GM19452 (cell line): ENCODE results near the gene MTMR4.
"Not testable (repeated sequence)": the region's sequence is repeated elsewhere in the genome, so short reads cannot be mapped to it uniquely, and the experiment has no call there.

Source experiments
- ATAC-seq: cut with Tn5 transposase; IDR thresholded peaks from one replicate; pipeline ENCODE4 v1.9.1; 2021; ENCODE audit not compliant: unreplicated experiment

Gene MTMR4

DNA sequence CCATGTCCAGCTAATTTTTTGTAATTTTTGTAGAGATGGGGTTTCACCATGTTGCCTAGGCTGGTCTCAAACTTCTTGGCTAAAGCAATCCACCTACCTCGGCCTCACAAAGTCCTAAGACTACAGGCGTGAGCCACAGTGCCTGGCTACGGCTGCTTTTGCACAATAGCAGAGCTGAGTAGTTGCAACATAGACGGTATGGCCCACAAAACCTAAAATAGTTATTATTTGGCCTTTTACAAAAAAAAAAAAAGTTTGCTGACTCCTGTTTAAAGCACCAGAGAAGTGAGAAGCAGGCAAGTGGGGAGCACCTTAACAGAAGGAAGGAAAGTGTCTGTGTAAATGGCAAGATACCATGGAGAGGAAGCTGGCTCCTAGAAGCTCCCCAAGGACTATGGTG lies 20.9 kb downstream of the MTMR4 start:
- no peak for ATAC-seq

DNA sequence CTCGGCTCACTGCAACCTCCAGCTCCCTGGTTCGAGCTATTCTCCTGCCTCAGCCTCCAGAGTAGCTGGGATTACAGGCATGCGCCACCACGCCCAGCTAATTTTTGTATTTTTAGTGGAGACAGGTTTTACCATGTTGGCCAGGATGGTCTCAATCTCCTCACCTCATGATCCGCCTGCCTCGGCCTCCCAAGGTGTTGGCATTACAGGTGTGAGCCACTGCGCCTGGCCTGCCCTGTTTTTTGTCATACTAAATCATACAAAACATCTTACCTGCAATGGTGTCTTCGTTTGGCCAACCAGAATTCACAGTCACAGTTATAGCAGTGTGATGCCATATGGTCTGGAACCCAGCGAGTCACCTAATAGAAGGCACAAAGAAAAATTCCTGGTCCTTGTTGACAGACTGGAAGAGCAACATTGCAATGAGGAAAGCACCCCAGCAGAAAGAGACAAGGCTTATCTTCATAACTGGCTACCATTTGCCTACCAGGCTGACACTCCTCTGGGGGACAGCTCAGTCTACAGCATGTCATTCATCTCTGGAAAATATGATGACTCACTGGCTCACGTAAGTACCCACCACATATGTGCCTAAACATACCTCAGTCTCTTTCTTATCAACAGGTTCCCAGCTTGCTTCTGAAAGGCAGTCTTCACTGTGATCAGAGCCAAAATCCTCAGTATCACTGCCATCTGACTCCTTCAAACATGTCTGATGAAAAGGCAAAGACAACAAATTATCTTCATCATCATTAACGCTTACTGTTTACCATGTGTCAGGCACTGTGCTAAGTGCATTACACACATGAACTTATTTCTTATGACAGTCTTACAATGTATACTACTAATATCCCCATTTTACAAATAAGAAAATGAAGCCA lies 22.0 kb downstream of the MTMR4 start:
- ATAC-seq = no peak

DNA sequence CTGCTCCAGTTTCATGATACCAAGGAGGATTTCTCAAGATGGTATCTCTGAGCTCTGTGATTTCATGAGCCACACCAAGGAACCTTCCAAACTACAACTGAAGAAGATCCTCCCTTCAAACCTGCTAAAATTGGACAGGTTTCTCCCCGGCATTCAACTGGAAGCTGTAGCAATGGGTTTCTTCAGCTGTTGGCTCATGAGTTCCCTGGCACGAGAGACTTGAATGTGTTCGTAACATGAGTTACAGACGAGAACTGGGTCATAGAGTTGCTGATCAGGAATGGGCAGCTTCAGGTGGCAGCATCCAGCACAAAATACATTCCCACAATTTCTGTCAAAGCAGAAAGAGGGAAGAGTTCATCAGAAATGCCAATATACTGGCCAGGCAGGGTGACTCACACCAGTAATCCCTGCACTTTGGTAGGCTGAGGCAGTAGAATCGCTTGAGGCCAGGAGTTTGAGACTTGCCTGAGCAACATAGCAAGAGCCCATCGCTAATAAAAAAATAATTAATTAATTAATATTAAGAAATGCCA lies 22.9 kb downstream of the MTMR4 start:
- ATAC-seq = no peak

DNA sequence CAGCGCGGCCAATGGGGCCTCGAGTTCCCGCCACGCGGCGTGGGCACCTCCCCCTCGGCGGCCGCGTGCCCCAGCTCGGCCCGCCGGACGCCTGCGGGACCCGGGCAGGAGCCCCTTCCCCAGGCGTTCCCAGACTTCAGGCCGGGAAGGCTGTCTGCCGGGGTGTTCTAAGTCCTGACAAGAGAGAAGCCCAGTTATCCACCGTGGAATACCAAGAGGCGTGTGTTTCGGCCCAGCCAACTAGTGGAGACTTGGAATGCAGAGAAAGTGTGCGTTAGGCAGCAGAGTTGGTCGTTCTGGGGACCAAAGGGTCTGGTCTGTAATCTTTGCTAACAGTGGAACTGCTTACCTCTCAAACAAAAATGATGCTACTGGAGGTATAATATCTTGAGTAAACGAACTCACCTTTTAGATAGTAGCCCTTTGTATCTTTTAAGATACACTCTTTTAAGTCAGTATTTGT lies 26.0 kb downstream of the MTMR4 start:
- no peak for ATAC-seq

DNA sequence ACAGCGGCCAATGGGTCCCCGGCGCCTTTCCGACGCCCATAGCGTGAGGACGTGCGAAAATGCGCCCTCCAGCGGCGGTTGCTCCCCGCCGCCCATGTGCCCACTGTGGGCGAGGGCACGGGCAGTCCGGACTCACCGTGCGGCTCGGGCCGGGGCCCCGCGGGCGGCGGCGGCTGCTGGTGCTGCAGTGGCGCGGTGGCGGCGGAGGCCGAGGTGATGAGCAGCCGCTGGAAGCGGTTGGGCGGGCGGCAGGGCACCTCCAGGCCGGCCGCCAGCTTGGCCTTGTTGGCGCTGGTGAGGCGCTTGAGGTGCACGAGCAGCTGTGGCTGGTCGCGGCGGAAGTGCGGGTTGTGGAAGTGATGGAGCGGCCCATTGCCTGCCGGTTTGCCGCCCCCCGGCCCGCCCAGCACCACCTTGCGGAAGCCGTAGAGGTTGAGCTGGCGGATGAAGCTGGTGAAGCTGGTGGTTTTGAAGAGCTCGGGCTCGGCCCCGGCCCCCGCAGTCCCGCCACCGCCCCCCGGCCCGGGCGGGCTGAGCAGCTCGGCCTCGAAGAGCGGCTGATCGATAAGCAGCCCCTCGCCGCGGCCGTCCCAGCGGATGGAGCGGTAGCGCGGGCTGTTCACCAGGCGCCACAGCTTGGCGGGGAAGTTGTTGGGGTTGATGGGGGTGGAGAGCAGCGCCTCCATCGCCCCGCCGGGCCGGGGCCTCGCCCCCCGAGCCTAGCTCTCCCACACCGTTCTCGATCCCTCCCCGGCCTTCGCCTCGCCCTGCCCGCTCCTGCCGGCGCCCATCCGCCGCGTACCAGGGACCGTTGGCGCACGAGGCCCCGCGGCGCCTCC lies 26.6 kb downstream of the MTMR4 start, which contains the start of gene HSF5:
TSS of gene HSF5 (minus strand) at position 820 of the 839 bp plus-strand sequence. CDS start at position 686, 134 bp downstream.
- ATAC-seq = peak; percentile 67

DNA sequence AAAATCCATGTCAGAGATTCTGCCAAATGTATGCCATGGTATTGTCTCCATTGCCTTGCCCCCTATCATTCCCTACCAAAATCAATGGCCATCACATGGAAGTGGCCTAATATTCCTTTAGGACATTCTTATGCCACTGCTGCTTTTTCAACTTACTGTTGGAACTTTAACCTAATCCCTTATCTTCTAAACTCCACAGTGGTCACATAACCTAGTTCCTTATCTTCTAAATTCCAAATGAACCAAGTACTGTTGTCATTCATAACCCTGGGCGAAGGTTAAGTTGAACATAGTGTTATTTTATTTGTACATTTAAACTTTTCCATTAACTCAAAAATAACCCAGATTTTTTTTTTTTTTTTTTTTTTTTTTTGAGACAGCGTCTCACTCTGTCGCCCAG lies 29.8 kb downstream of the MTMR4 start:
- ATAC-seq = no peak

DNA sequence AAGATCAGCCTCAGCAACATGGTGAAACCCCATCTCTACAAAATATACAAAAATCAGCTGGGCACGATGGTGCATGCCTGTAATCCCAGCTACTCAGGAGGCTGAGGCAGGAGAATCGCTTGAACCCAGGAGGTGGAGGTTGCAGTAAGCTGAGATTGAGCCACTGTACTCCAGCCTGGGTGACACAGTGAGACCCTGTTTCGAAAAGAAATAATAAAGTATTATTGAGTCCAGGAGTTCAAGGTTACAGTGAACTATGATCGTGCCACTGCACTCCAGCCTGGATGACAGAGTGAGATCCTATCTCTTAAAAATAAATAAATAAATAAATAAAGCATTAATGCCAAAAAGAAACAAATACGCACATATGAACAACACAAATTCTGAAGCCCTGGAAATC lies 32.6 kb downstream of the MTMR4 start:
- not testable (repeated sequence) for ATAC-seq

DNA sequence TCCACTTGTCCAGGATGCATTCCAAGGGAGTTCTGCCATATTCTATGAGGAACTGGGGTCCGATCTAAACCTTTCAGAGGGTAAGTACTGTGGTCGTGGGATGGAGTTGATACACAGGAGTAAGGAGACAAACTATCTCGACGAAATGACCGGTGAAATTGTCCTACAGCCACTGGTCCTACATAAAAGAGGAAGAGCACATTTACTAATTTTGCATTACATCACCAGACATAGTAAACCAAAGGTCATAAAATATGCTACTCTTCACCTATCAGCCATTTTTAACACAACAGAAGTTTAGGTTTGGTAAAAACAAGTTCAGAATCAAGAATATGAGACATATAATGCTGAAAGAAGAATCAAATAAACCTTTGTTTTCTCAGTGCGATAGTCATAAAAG lies 34.3 kb downstream of the MTMR4 start:
- no peak for ATAC-seq

DNA sequence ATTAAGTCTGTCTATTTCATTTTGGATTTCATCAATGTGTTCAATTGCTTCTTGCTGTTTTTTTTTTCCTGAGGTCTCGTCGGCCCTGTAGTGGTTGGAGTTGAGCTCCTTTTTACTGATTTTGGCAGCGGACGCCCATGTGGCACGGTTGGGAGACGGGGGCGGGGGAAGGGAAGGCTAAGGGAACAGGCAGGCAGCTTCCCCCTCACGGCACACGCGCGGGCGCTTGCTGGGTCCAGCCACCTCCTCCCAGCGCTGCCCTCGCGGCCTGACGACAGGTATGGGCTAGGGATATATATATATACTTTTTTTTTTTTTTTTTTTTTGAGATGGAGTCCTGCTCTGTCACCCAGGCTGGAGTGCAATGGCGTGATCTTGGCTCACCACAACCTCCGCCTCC lies 37.6 kb downstream of the MTMR4 start:
- no peak for ATAC-seq

DNA sequence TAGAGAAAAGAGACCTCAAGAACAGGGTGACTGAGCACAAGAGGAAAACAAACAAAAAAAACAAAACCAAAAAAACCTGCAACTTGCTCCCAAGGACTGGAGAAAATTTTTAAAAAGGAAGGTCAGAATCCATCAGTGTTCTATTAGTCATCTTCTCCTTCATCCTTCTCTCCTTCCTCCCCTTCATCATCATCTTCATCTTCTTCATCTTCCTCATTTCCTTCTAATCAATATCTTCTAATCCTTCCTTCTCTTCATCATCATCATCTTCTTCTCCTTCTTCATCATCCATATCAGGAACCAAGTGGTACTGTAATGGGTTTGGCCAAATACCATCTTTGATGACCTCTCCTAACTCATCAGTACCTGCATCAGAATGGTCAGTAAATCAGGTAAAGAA lies 38.5 kb downstream of the MTMR4 start:
- ATAC-seq = no peak

DNA sequence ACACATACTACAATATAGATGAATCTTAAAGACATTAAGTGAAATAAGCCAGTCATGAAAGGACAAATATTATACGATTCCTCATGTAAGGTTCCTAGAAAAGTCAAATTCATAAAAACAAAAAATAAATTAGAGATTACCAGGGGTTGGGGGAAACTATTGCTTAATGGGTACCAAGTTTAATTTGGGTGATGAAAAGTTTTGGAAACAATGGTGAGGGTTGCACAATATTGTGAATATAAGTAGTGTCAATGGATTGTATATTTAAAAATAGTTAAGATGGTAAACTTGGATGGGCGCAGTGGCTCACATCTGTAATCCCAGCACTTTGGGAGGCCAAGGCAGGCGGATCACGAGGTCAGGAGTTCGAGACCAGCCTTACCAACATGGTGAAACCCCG lies 44.1 kb downstream of the MTMR4 start:
- no peak for ATAC-seq

DNA sequence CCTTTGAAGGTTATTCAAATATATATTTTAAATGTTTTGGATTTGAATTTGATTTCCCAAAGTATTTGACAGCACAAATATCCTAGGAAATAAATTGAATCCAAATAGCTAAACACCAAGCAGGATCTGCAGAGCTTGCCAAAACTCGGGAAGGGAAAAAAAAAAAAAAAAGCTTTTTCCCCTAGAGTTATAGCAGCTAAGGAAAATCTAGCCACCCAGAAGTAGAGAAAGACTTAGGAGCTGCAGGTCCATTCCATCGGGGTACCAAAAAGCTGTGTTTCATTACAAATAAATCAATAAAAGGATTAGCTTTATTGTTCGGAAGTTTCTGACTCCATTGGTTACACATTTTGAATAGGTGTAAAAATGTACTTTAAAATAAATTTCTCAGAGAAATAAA lies 45.5 kb downstream of the MTMR4 start:
- no peak for ATAC-seq

DNA sequence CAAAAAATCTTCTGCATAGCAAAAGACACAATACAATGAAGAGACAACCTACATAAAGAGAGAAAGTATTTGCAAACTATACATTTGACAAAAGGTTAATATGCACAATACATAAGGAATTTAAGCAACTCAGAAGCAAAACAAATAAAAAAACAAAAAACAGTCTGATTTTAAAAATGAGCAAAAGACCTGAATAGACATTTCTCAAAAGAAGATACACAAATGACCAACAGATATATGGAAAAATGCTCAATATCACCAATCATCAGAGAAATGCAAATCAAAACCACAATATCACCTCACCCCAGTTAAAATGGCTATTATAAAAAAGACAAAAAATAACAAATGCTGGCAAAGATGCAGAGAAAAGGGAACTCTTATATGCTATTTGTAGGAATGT lies 58.9 kb downstream of the MTMR4 start:
- no peak for ATAC-seq

DNA sequence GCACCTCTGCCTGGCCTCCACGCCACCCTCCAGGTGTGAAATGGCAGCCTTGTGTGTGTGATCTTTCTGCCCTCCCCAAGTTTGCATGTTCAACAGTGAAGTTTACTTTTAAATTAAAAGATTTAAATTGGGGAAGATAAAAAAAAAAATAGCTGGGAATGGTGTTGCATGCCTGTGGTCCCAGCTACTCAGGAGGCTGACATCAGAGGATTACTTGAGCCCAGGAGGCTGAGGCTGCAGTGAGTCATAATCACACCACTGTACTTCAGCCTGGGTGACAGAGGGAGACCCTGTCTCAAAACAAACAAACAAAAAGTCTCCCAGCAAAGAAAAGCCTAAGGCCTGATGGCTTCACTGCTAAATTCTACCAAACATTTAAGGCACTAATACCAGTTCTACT lies 61.7 kb downstream of the MTMR4 start:
- no peak for ATAC-seq

DNA sequence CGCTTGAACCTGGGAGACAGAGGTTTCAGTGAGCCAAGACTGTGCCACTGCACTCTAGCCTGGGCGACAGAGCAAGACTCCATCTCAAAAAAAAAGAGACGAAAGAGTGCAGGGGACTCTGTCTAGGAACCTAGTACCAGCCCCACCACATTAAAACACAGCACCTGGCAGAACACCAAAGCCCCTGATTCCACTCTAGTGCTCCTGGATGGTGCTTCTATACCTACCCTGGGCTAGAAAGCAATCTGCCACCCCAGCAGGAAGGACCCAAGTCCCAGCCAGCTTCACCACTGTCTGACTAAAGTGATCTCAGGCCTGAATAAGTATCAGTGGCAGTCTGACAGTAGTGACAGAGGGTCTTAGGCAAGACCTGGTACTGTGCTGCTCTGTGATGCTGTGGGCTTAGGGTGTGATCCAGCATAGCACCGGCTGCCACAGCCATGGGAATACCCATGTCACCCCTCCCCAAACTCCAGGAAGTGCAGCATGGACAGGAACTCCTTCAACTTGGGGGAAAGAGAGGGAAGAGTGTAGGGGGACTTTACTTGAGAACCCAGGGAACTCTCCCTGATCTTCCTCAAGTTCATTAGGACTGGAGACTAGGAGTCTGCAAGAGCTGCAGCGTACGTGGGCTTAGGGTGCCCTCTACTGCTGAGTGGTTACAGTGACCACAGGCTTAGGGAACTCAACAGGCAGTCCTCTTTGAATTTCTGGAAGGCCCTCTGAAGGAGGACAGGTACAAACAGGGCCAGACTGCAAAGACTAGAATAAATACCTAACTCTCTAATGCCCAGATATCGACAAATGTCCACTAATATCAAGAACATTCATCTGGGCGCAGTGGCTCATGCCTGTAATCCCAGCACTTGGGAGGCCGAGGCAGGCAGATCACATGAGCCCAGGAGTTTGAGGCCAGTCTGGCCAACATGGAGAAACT lies 67.1 kb downstream of the MTMR4 start:
- ATAC-seq = no peak

DNA sequence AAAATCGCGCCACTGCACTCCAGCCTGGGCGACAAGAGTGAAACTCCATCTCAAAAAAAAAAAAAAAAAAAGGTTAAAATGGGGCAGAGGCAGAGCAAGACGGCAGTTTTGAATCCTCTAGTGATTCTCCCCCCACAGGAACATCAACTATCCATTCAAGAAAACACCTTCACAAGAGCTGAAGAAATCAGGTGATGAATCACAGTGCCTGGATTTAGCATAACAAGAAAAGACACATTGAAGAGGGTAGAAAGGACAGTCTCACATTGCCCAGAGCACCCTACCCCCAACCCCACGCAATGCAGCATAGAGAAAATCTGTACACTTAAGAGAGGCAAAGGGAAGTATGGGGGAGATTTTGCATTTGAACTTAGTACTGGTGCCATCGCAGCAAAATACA lies 68.4 kb downstream of the MTMR4 start:
- no peak for ATAC-seq
